ENCODE data around the gene KDM5B. TPM values are rescaled to one million over a fixed set of nuclear protein-coding genes. Genes with fewer than 3 reads are reported as not detected.

Gene KDM5B
- total RNA-seq, 1 experiment from 2014 or later = 44.6 TPM

DNA sequence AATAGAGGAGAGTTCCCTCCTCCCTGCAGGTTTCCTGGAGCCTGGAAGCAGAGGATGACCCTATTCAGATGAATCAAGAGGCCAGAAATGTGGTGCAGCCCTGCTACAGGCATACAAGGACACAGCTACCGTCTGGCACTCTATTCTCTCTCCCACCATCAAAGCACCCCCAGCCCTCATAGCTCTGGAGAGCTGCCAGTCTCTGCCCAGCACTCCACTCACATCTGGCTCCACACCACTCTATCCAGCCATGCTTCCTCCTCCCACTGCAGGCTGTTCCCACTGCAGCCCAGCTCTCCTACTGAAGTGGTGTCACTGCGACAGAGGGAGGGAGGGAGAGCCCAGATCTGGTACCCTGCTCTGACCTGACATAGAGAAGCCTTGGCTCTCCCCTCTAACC, 116.4 kb downstream of the KDM5B start:
- ChIA-PET RAD21 (ENCODE audit: low non-redundant PET in 1 of 2, low total read pairs in 2 of 2, uncharacterized antibody in 2 of 2, unreplicated experiment in 2 of 2) (interaction anchor here in 1 of 2 experiments (0.7 kb wide), 1 partner anchor 25 kb away, joined by 3 read pairs; no protein-coding TSS in a partner anchor), POLR2A (no interaction called here), CTCF (interaction anchor here (0.7 kb wide), 1 partner anchor 8 kb away, joined by 3 read pairs; no protein-coding TSS in a partner anchor)
- Histone ChIP-seq H3K4me3 (replicated peaks in 1 of 2; ENCODE audit: low read depth in 1 of 2, low read length in 2 of 2) (no peak overlapping the region), H3K27me3 (ENCODE audit: insufficient read depth, low read length) (peaks cover 75% of the 10 kb centered on the region), H3K9ac (ENCODE audit: low read length) (no peak overlapping the region), H3K4me2 (ENCODE audit: low read length) (no peak overlapping the region), H2AFZ (ENCODE audit: low read depth, low read length, poor library complexity, severe bottlenecking) (no peak overlapping the region), H3K79me2 (ENCODE audit: insufficient read depth, low read length) (no peaks in the 10 kb centered on the region), H3K36me3 (ENCODE audit: control insufficient read depth in 1 of 2, insufficient read depth in 2 of 2, low read length in 2 of 2) (no peaks in the 10 kb centered on the region), H3K9me3 (ENCODE audit: control insufficient read depth in 1 of 2, insufficient read depth in 1 of 2, low read depth in 1 of 2, low read length in 2 of 2) (no peaks in the 10 kb centered on the region), H3K9me2 (ENCODE audit: insufficient read depth) (no peaks in the 10 kb centered on the region), H4K20me1 (ENCODE audit: insufficient read depth) (0 out of 2 replicates have a peak, but pooled peaks cover 3% of the 10 kb centered on the region), H3K4me1 (ENCODE audit: control insufficient read depth in 1 of 2, insufficient read depth in 2 of 2, low read length in 2 of 2) (no peaks in the 10 kb centered on the region), H3K27ac (ENCODE audit: low read depth, low read length) (no peak overlapping the region)
- ATAC-seq (no peak), DNase-seq (ENCODE audit: low read depth, low spot score) (no peak)
- TF ChIP-seq POLR2AphosphoS5 (IDR thresholded peaks at IDR 0.05; ENCODE audit: low read depth, low read length) = no peak
- TF ChIP-seq MAX (IDR thresholded peaks at IDR 0.05) = no peak
- TF ChIP-seq, protein P1, sequence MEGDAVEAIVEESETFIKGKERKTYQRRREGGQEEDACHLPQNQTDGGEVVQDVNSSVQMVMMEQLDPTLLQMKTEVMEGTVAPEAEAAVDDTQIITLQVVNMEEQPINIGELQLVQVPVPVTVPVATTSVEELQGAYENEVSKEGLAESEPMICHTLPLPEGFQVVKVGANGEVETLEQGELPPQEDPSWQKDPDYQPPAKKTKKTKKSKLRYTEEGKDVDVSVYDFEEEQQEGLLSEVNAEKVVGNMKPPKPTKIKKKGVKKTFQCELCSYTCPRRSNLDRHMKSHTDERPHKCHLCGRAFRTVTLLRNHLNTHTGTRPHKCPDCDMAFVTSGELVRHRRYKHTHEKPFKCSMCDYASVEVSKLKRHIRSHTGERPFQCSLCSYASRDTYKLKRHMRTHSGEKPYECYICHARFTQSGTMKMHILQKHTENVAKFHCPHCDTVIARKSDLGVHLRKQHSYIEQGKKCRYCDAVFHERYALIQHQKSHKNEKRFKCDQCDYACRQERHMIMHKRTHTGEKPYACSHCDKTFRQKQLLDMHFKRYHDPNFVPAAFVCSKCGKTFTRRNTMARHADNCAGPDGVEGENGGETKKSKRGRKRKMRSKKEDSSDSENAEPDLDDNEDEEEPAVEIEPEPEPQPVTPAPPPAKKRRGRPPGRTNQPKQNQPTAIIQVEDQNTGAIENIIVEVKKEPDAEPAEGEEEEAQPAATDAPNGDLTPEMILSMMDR (IDR thresholded peaks at IDR 0.05 in 2 of 3, conservative IDR thresholded peaks at IDR 0.05 in 1 of 3; ENCODE audit: borderline replicate concordance in 1 of 3, insufficient read depth in 1 of 3, low read depth in 2 of 3, low read length in 2 of 3) = no peak
- no peak for TF ChIP-seq YY1 (IDR thresholded peaks at IDR 0.05; ENCODE audit: extremely low read depth, insufficient replicate concordance, low read depth, low read length)
- no peak for TF ChIP-seq TCF7L2 (IDR thresholded peaks at IDR 0.05; ENCODE audit: borderline replicate concordance, extremely low read depth, insufficient read depth, insufficient read length)
- TF ChIP-seq ZFX (IDR thresholded peaks at IDR 0.05) = no peak
- TF ChIP-seq RAD21 (IDR thresholded peaks at IDR 0.05; ENCODE audit: low read depth) = no peak
- TF ChIP-seq CEBPB (IDR thresholded peaks at IDR 0.05; ENCODE audit: low read depth) = no peak
- no TSS peak for BruUV-seq (replicated peaks)
- intact Hi-C loops (cut with micrococcal nuclease) = no loop called here

Data from HCT116 (cell line).